Hematopoietic multipotent progenitor cell treated with erythropoietin and hydrocortisone succinate and interleukin-3 and kit ligand, for 8 days (in vitro differentiated cells): ENCODE data around the gene BCAN.
"Not testable (repeated sequence)": the region's sequence is repeated elsewhere in the genome, so short reads cannot be mapped to it uniquely, and the experiment has no call there.

Experiments
- DNase-seq: peaks from one replicate; pipeline ENCODE4 v3.0.0-alpha.2; 2015

BCAN gene, protein sequence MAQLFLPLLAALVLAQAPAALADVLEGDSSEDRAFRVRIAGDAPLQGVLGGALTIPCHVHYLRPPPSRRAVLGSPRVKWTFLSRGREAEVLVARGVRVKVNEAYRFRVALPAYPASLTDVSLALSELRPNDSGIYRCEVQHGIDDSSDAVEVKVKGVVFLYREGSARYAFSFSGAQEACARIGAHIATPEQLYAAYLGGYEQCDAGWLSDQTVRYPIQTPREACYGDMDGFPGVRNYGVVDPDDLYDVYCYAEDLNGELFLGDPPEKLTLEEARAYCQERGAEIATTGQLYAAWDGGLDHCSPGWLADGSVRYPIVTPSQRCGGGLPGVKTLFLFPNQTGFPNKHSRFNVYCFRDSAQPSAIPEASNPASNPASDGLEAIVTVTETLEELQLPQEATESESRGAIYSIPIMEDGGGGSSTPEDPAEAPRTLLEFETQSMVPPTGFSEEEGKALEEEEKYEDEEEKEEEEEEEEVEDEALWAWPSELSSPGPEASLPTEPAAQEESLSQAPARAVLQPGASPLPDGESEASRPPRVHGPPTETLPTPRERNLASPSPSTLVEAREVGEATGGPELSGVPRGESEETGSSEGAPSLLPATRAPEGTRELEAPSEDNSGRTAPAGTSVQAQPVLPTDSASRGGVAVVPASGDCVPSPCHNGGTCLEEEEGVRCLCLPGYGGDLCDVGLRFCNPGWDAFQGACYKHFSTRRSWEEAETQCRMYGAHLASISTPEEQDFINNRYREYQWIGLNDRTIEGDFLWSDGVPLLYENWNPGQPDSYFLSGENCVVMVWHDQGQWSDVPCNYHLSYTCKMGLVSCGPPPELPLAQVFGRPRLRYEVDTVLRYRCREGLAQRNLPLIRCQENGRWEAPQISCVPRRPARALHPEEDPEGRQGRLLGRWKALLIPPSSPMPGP

GRCh38 chr1:156641761-156642264 is at the start of gene BCAN:
Gene BCAN (plus strand): TSS chr1:156642117. CDS start chr1:156646055, 3,938 bp downstream.
- no peak for DNase-seq

DNA sequence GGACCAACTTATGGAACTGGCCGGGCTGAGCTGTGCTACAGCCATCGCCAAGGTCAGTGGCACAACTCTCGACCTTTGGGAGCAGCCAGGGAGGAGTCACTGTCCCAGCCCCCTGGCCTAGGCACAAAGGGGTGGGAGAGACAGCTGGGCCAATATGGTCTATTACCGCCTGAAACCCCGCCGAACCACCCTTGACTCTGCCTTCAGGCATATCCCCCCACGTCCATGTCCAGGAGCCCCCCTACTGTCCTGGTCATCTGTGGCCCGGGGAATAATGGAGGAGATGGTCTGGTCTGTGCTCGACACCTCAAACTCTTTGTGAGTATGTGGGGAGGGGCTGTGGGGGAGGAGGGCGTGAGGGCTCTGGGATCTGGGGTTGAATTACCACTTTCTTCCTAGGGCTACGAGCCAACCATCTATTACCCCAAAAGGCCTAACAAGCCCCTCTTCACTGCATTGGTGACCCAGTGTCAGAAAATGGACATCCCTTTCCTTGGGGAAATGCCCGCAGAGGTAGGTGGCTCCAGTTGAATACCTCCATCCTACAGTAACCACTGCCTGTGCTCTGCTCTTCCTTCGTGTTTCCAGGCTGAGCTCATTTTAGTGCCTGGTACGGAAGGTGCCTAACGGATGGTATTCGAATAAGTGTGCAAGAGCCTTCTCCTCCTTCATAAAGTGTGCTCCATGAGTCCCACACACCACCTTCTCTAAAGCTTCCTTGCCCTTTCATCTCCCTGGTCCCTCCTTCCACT is 49.6 kb upstream of the BCAN start:
- no peak for DNase-seq

DNA sequence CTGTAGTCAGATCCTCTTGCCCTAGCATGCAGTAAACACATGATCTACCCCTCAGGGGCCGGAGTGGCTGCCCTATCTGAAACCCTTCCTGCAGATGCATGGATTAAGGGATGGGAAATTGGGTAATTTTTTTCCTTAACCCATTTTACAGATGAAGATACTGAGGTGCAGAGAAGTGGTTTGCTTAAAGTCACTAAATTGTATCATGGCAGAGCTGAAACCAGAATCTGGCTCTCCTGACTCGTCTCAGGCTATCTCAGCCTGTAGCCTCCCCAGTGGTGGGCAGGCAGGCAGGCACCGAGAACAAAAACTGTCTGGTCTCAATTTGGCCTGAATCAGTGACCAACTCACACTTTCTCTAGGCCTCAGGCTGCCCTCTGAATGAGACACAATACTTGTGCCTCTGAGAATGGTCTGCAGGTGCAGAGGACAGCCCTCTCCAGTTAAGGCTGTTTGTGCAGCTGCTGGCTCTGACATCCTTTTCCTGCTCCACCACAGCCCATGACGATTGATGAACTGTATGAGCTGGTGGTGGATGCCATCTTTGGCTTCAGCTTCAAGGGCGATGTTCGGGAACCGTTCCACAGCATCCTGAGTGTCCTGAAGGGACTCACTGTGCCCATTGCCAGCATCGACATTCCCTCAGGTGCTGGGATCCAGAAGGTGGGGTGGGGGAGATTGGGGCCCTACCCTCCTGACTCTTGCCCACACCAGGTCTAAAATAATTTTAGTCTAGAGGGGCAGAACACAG is 48.8 kb upstream of the BCAN start:
- DNase-seq, result no peak

- DNase-seq, result no peak
These were observed 48.3 kb upstream of the BCAN start for GRCh38 chr1:156593661-156593989.

DNA sequence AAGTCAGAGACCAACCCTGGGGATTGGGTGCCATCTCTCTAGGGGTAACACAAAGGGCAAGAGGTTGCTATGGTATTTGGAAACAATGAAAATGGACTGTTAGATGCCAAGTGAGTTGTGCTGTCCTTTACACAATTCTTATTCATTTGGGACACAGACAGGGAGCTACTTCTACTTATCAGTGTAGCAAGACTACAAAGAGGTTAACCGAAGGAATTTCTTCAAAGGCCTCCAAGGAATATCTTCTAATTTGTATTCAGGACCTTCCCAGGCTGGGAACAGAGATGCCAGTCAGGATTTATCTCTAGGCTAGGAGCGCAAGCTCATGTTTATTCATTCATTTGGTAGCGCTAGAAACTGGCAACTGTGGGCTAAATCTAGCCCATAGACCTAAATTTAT is 47.7 kb upstream of the BCAN start:
- DNase-seq, result no peak

GRCh38 chr1:156595016-156595415 is 46.9 kb upstream of the BCAN start:
- DNase-seq, result no peak

- no peak for DNase-seq
These were observed 45.5 kb upstream of the BCAN start for GRCh38 chr1:156596426-156596825.

DNA sequence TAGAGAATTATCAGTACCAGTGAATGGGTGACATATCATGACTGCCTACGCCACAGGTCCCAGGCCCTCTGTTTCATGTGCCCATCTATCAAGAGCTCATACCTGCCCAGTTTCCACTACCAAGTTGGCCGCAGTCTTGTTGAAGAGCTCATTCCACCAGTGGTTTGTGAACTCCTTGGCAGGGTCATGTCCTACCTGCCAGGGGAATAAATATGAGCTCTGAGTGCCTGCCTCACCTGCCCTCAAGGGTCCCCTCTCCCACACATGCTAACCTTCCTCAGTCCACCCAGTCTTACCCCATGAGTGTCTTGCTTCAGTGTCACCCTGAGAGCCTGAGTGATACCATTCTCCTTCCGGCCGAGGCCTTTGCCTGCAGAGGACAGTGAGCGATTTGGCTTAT is 43.8 kb upstream of the BCAN start:
- no peak for DNase-seq

GRCh38 chr1:156598731-156599432 is 43.0 kb upstream of the BCAN start:
- no peak for DNase-seq

DNA sequence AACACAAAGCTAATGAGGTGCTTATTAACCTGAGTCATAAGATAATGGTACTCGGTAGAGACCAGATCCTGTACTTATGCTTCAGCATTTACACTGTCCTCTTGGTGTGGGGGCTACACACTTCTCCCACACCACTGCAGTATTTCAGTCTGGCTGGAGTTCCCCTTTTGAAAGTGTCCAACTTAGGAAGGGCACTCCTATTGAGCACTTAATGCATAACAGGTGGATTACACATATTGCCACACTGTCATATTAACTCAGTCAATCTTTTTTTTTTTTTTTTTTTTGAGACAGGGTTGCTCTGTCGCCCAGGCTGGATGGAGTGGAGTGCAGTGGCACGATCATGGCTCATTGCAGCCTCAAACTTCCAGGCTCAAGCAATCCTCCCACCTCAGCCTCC is 42.1 kb upstream of the BCAN start:
- peak; percentile 72 for DNase-seq

GRCh38 chr1:156600733-156601121 is 41.2 kb upstream of the BCAN start:
- no peak for DNase-seq

GRCh38 chr1:156601122-156601830 is 40.6 kb upstream of the BCAN start, which contains the start of gene GPATCH4:
Gene GPATCH4 (minus strand): TSS chr1:156601479.
- peak; percentile 84 for DNase-seq

GRCh38 chr1:156601892-156602291 is 40.0 kb upstream of the BCAN start:
- no peak for DNase-seq

DNA sequence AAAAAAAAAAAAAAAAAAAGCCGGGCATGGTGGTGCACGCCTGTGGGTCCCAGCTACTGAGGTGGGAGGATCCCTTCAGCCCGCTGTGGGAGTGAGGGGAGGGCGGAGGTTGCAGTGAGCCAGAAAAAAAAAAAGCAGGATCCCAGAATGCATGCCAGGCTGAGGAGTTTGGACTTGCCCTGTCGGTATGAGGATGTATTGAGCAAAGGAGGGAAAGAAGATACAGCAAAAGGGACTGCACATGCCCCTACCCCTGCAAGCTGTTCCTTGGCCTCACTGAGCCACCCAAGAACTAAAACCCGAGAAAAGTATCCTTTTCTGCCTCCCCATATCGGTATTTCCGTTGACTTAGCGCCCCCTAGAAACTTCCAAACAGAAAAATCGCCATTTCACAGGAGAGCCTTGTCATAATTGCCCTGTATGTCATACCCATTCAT is 39.3 kb upstream of the BCAN start:
- peak; percentile 60 for DNase-seq

- not testable (repeated sequence) for DNase-seq
These were observed 34.6 kb upstream of the BCAN start for GRCh38 chr1:156607344-156607743.

DNA sequence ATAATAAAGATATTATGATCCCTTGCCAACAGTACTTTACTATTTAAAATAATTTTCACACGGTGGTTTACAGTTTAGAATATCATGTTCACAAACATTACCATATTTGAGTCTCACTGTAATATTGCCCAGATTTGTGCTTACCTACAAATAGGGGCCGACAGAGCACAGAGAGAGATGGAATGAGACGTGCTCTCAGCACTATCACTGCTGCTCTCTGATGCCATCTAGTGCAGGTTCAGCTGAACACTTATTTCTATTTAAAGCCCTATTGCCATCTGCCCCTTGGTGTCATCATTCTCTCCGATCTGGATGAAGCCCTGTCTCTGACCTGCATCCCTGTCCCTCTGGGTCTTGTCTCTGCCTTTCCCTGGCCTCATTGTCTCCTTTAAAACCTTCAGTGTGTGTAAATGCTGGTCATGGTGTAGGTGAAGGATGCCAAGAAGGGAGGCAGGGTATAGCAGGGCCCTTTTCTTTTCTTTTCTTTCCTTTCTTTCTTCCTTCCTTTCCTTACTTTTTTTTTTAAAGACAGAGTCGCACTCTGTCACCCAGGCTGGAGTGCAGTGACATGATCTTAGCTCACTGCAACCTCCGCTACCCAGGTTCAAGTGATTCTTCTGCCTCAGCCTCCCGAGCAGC is 33.8 kb upstream of the BCAN start:
- DNase-seq, result peak; percentile 79

- DNase-seq, result peak; percentile 53
These were observed 32.9 kb upstream of the BCAN start for GRCh38 chr1:156608981-156609380.

- not testable (repeated sequence) for DNase-seq
These were observed 31.8 kb upstream of the BCAN start for GRCh38 chr1:156610072-156610471.

DNA sequence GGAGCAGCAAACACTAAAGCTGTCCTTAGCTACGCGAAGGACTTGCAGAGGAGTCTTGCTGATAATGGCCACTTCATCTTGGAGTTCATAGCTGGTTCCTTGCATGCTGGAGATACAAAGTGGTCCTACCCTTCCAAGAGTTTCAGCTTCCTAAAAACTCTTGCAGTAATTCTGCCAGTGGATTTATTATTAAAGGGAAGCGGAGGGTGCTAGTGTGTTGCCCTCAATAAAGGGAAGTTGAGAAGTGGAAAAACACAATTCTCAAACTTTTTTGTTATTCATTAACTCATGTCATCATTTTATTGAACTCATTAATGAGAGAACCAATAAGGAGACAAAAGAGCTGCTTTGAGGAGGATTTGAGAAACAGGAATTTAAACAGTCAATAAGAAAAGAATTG is 29.3 kb upstream of the BCAN start:
- no peak for DNase-seq

- DNase-seq, result no peak
These were observed 26.0 kb upstream of the BCAN start for GRCh38 chr1:156615946-156616345.
